ENCODE data around the gene USP3.

- TF ChIP-seq MAX (IDR thresholded peaks at IDR 0.05), result no peak
- TF ChIP-seq CTCF (IDR thresholded peaks at IDR 0.05; ENCODE audit: low read depth, low read length, missing input control), result no peak
- TF ChIP-seq SP1 (IDR thresholded peaks at IDR 0.05), result no peak
- TF ChIP-seq EGR1 (IDR thresholded peaks at IDR 0.05; ENCODE audit: low read depth in 2 of 2), result no peak
- TF ChIP-seq TAF1 (conservative IDR thresholded peaks at IDR 0.05), result no peak
- no peak for TF ChIP-seq YY1 (IDR thresholded peaks at IDR 0.05)
- no peak for TF ChIP-seq REST (IDR thresholded peaks at IDR 0.05)
- TF ChIP-seq HNF4G (IDR thresholded peaks at IDR 0.05), result no peak
- TF ChIP-seq GABPA (IDR thresholded peaks at IDR 0.05 in 1 of 2, conservative IDR thresholded peaks at IDR 0.05 in 1 of 2), result no peak
These were observed 92.3 kb downstream of the USP3 start for GRCh38 chr15:63596676-63597037.

Data from liver (tissue), 3 donors.